Neural cell (in vitro differentiated cells): ENCODE data around the gene LYRM2.

Source experiments
- EP300 ChIP-seq: fragments of 450-650 bp; conservative IDR thresholded peaks from 2 replicates; pipeline ENCODE4 v1.6.1; 2014; ENCODE audit warnings: antibody characterized with exemption, mild to moderate bottlenecking, moderate library complexity; ENCODE audit not compliant: poor library complexity, severe bottlenecking
- EZH2 ChIP-seq: fragments of 200-600, 300-800 bp; shearing (Covaris generic), sonication (generic); IDR thresholded peaks from 2 replicates; pipeline ENCODE4 v1.6.1; 2014; ENCODE audit warnings: antibody characterized with exemption, low read length, borderline replicate concordance, mild to moderate bottlenecking; ENCODE audit not compliant: insufficient read depth, poor library complexity, severe bottlenecking
- MXI1 ChIP-seq: fragments of 450-650 bp; conservative IDR thresholded peaks from 2 replicates; pipeline ENCODE4 v1.6.1; 2014; ENCODE audit warnings: antibody characterized with exemption, mild to moderate bottlenecking; ENCODE audit not compliant: poor library complexity, severe bottlenecking
- POLR2AphosphoS5 ChIP-seq: IDR thresholded peaks from 2 replicates; pipeline ENCODE4 v1.6.1; 2012
- RAD21 ChIP-seq: fragments of 450-650 bp; conservative IDR thresholded peaks from 2 replicates; pipeline ENCODE4 v1.6.1; 2014; ENCODE audit warnings: antibody characterized with exemption, mild to moderate bottlenecking, moderate library complexity
- SMC3 ChIP-seq: fragments of 450-650 bp; conservative IDR thresholded peaks from 2 replicates; pipeline ENCODE4 v1.6.1; 2014; ENCODE audit warnings: antibody characterized with exemption, mild to moderate bottlenecking, moderate library complexity; ENCODE audit not compliant: poor library complexity
- TAF1 ChIP-seq: IDR thresholded peaks from 2 replicates; pipeline ENCODE4 v1.6.1; 2012; ENCODE audit warnings: low read depth
- TF ChIP-seq, protein P1 (sequence below): fragments of 450-650 bp; IDR thresholded peaks from 2 replicates; pipeline ENCODE4 v1.5.1; 2014; ENCODE audit warnings: antibody characterized with exemption, mild to moderate bottlenecking, moderate library complexity; ENCODE audit not compliant: poor library complexity, severe bottlenecking
- TF ChIP-seq, protein P2 (sequence below): IDR thresholded peaks from 2 replicates; pipeline ENCODE4 v1.6.1; 2012; ENCODE audit warnings: borderline replicate concordance

DNA sequence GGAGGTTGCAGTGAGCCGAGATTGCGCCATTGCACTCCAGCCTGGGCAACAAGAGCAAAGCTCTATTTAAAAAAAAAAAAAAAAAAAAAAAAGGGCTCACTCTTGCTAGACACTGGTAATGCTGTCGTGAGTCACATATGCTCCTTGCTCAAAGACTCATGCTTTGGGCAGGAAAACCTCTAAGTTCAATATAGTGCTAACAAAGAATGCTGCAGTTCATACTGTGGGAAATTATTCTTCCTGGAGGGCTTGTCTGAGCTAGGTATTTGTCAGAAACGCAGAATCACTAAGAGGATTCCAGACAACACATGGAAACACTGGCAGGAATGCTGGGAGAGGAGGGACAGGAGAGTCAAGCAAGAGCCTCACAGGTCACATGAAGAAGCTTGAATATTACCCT, 2.3 kb upstream of the LYRM2 start:
- TF ChIP-seq, protein P1, sequence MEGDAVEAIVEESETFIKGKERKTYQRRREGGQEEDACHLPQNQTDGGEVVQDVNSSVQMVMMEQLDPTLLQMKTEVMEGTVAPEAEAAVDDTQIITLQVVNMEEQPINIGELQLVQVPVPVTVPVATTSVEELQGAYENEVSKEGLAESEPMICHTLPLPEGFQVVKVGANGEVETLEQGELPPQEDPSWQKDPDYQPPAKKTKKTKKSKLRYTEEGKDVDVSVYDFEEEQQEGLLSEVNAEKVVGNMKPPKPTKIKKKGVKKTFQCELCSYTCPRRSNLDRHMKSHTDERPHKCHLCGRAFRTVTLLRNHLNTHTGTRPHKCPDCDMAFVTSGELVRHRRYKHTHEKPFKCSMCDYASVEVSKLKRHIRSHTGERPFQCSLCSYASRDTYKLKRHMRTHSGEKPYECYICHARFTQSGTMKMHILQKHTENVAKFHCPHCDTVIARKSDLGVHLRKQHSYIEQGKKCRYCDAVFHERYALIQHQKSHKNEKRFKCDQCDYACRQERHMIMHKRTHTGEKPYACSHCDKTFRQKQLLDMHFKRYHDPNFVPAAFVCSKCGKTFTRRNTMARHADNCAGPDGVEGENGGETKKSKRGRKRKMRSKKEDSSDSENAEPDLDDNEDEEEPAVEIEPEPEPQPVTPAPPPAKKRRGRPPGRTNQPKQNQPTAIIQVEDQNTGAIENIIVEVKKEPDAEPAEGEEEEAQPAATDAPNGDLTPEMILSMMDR = no peak
- TF ChIP-seq EZH2 (no peak), EP300 (no peak), RAD21 (no peak), MXI1 (no peak), TAF1 (no peak), SMC3 (no peak), POLR2AphosphoS5 (no peak)
- TF ChIP-seq, protein P2, sequence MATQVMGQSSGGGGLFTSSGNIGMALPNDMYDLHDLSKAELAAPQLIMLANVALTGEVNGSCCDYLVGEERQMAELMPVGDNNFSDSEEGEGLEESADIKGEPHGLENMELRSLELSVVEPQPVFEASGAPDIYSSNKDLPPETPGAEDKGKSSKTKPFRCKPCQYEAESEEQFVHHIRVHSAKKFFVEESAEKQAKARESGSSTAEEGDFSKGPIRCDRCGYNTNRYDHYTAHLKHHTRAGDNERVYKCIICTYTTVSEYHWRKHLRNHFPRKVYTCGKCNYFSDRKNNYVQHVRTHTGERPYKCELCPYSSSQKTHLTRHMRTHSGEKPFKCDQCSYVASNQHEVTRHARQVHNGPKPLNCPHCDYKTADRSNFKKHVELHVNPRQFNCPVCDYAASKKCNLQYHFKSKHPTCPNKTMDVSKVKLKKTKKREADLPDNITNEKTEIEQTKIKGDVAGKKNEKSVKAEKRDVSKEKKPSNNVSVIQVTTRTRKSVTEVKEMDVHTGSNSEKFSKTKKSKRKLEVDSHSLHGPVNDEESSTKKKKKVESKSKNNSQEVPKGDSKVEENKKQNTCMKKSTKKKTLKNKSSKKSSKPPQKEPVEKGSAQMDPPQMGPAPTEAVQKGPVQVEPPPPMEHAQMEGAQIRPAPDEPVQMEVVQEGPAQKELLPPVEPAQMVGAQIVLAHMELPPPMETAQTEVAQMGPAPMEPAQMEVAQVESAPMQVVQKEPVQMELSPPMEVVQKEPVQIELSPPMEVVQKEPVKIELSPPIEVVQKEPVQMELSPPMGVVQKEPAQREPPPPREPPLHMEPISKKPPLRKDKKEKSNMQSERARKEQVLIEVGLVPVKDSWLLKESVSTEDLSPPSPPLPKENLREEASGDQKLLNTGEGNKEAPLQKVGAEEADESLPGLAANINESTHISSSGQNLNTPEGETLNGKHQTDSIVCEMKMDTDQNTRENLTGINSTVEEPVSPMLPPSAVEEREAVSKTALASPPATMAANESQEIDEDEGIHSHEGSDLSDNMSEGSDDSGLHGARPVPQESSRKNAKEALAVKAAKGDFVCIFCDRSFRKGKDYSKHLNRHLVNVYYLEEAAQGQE = no peak
